ENCODE measurements around the gene RASGRF2.

The RASGRF2 gene

DNA sequence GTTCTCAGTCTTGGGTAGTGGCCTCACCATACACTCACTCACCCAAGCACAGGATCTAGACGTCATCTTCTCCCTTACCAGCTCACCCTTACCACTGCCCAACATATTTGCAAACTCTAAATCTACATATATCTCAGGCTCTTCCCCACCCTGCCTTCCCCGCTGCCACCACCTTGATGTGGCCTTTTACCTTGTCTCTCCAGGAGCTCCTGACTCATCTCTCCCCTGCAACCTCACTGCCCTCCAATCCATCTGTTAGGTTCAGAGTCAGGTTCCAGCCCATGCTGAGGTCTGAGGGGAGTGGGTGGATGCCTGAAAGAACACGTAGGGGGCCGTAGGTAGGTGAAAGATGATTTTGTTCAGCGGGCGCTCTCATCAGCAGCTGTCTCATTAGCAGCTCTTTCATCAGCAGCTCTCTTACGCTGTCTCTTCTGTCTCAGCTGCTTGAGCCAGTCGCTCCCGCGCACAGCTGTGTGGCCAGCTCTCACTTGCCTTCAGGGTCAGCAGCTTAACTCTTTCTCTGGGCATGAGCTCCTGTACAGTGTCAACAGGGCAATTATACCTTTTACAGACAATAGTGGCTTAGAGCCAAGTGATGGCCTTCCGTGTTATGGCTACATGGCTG lies 249.8 kb downstream of the RASGRF2 start:
- Histone ChIP-seq H2BK15ac (replicated peaks; ENCODE audit: low read depth) (no peak overlapping the region), H3K4ac (ENCODE audit: low read depth, low read length) (no peak overlapping the region), H4K5ac (ENCODE audit: low read length) (no peak overlapping the region), H3K79me1 (ENCODE audit: low read length) (no peaks in the 10 kb centered on the region), H3K4me3 (ENCODE audit: low read length) (no peak overlapping the region), H2AK5ac (ENCODE audit: low read length) (no peak overlapping the region), H3K36me3 (ENCODE audit: control insufficient read depth, insufficient read depth, low read length) (no peaks in the 10 kb centered on the region), H3K23ac (ENCODE audit: low read length) (no peak overlapping the region), H3K27me3 (ENCODE audit: insufficient read depth, low read length, poor library complexity) (no peaks in the 10 kb centered on the region), H3K56ac (ENCODE audit: low read length) (no peak overlapping the region), H2BK120ac (ENCODE audit: low read depth, low read length) (no peak overlapping the region), H3K18ac (ENCODE audit: low read length) (no peak overlapping the region), H2BK5ac (ENCODE audit: low read length) (no peak overlapping the region), H3K4me1 (ENCODE audit: control insufficient read depth, low read depth, low read length) (no peaks in the 10 kb centered on the region), H3K4me2 (ENCODE audit: low read length) (no peak overlapping the region), H3K27ac (ENCODE audit: low read depth, low read length) (no peak overlapping the region), H3K79me2 (ENCODE audit: control insufficient read depth, insufficient read depth, low read length) (no peaks in the 10 kb centered on the region), H3K9ac (ENCODE audit: low read length) (no peak overlapping the region), H4K8ac (ENCODE audit: low read depth, low read length) (no peak overlapping the region)
- no CpG with 5 or more reads among the region's 11 CpGs for WGBS (ENCODE audit: extremely low coverage, insufficient coverage, low lambda C conversion rate)
- DNase-seq = no peak

GRCh38 chr5:81212211-81212751 lies 252.1 kb downstream of the RASGRF2 start:
- H3K4me3 ChIP-seq (ENCODE audit: low read length) = no peak overlapping the region
- H3K27me3 ChIP-seq (ENCODE audit: insufficient read depth, low read length, poor library complexity) = no peaks in the 10 kb centered on the region
- H2AK5ac ChIP-seq (ENCODE audit: low read length) = no peak overlapping the region
- H3K36me3 ChIP-seq (ENCODE audit: control insufficient read depth, insufficient read depth, low read length) = no peaks in the 10 kb centered on the region
- no peak overlapping the region for H3K9ac ChIP-seq (ENCODE audit: low read length)
- H3K79me2 ChIP-seq (ENCODE audit: control insufficient read depth, insufficient read depth, low read length) = no peaks in the 10 kb centered on the region
- no peak overlapping the region for H3K27ac ChIP-seq (ENCODE audit: low read depth, low read length)
- no peak overlapping the region for H3K23ac ChIP-seq (ENCODE audit: low read length)
- no CpG with 5 or more reads among the region's 11 CpGs for WGBS (ENCODE audit: extremely low coverage, insufficient coverage, low lambda C conversion rate)
- no peak overlapping the region for H3K4me2 ChIP-seq (ENCODE audit: low read length)
- H3K4me1 ChIP-seq (ENCODE audit: control insufficient read depth, low read depth, low read length) = no peaks in the 10 kb centered on the region
- no peak overlapping the region for H3K18ac ChIP-seq (ENCODE audit: low read length)
- H4K8ac ChIP-seq (ENCODE audit: low read depth, low read length) = no peak overlapping the region
- no peak overlapping the region for H3K56ac ChIP-seq (ENCODE audit: low read length)
- H4K5ac ChIP-seq (ENCODE audit: low read length) = no peak overlapping the region
- no peak overlapping the region for H2BK120ac ChIP-seq (ENCODE audit: low read depth, low read length)
- no peak overlapping the region for H2BK5ac ChIP-seq (ENCODE audit: low read length)
- H3K4ac ChIP-seq (ENCODE audit: low read depth, low read length) = no peak overlapping the region
- no peak for DNase-seq
- no peak overlapping the region for H2BK15ac ChIP-seq (replicated peaks; ENCODE audit: low read depth)
- H3K79me1 ChIP-seq (ENCODE audit: low read length) = no peaks in the 10 kb centered on the region

GRCh38 chr5:81213070-81213469 lies 252.9 kb downstream of the RASGRF2 start:
- Histone ChIP-seq H3K4me1 (ENCODE audit: control insufficient read depth, low read depth, low read length) (no peaks in the 10 kb centered on the region), H3K27ac (ENCODE audit: low read depth, low read length) (no peak overlapping the region), H3K36me3 (ENCODE audit: control insufficient read depth, insufficient read depth, low read length) (no peaks in the 10 kb centered on the region), H2BK15ac (replicated peaks; ENCODE audit: low read depth) (no peak overlapping the region), H2BK120ac (ENCODE audit: low read depth, low read length) (no peak overlapping the region), H2BK5ac (ENCODE audit: low read length) (no peak overlapping the region), H3K18ac (ENCODE audit: low read length) (no peak overlapping the region), H3K9ac (ENCODE audit: low read length) (no peak overlapping the region), H3K23ac (ENCODE audit: low read length) (no peak overlapping the region), H4K8ac (ENCODE audit: low read depth, low read length) (no peak overlapping the region), H4K5ac (ENCODE audit: low read length) (no peak overlapping the region), H3K56ac (ENCODE audit: low read length) (no peak overlapping the region), H3K4me2 (ENCODE audit: low read length) (no peak overlapping the region), H3K79me1 (ENCODE audit: low read length) (no peaks in the 10 kb centered on the region), H3K27me3 (ENCODE audit: insufficient read depth, low read length, poor library complexity) (no peaks in the 10 kb centered on the region), H3K4me3 (ENCODE audit: low read length) (no peak overlapping the region), H3K4ac (ENCODE audit: low read depth, low read length) (no peak overlapping the region), H2AK5ac (ENCODE audit: low read length) (no peak overlapping the region), H3K79me2 (ENCODE audit: control insufficient read depth, insufficient read depth, low read length) (no peaks in the 10 kb centered on the region)
- WGBS (ENCODE audit: extremely low coverage, insufficient coverage, low lambda C conversion rate) = no CpG with 5 or more reads among the region's 3 CpGs
- peak; percentile 41 for DNase-seq

DNA sequence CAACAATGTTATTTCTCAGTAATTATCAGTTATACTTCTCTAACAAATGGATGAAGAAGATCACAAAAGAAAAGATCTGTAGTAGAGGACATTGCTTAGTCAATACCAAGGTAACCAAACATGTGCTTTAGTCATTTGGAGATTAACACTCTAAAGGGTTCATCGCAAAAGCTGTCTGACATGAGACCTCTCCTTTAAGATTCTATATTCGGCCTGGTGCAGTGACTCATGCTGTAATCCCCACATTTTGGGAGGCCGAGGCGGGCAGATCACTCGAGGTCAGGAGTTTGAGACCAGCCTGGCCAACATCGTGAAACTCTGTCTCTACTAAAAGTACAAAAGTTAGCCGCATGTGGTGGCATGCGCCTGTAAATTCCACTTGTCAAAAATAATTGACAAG lies 254.7 kb downstream of the RASGRF2 start:
- Histone ChIP-seq H3K27me3 (ENCODE audit: insufficient read depth, low read length, poor library complexity) (no peaks in the 10 kb centered on the region), H2BK5ac (ENCODE audit: low read length) (no peak overlapping the region), H4K8ac (ENCODE audit: low read depth, low read length) (no peak overlapping the region), H3K4me2 (ENCODE audit: low read length) (no peak overlapping the region), H2BK15ac (replicated peaks; ENCODE audit: low read depth) (no peak overlapping the region), H2BK120ac (ENCODE audit: low read depth, low read length) (no peak overlapping the region), H3K4me3 (ENCODE audit: low read length) (no peak overlapping the region), H3K36me3 (ENCODE audit: control insufficient read depth, insufficient read depth, low read length) (no peaks in the 10 kb centered on the region), H2AK5ac (ENCODE audit: low read length) (no peak overlapping the region), H3K4ac (ENCODE audit: low read depth, low read length) (no peak overlapping the region), H3K79me2 (ENCODE audit: control insufficient read depth, insufficient read depth, low read length) (no peaks in the 10 kb centered on the region), H3K9ac (ENCODE audit: low read length) (no peak overlapping the region), H3K56ac (ENCODE audit: low read length) (no peak overlapping the region), H3K23ac (ENCODE audit: low read length) (no peak overlapping the region), H3K79me1 (ENCODE audit: low read length) (no peaks in the 10 kb centered on the region), H3K4me1 (ENCODE audit: control insufficient read depth, low read depth, low read length) (no peaks in the 10 kb centered on the region), H4K5ac (ENCODE audit: low read length) (no peak overlapping the region), H3K18ac (ENCODE audit: low read length) (no peak overlapping the region), H3K27ac (ENCODE audit: low read depth, low read length) (no peak overlapping the region)
- no CpG with 5 or more reads among the region's 8 CpGs for WGBS (ENCODE audit: extremely low coverage, insufficient coverage, low lambda C conversion rate)
- DNase-seq = no peak

DNA sequence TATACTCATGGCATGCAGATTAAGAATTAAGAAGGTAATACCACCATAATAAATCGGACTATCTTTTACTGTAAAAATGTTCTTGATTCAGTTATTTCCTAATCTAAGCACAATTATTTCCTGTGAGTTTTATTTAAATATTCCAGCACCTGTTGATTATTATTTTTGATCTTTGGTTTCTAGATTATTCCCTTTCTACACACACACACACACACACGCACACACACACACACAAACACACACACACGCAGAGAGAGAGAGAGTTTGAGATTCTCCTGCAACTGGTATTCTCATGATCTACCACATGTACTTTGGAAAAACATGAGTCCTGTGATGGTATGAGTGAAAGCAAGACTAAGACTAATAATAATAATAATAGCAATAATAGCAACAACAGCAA lies 256.0 kb downstream of the RASGRF2 start:
- H4K8ac ChIP-seq (ENCODE audit: low read depth, low read length) = no peak overlapping the region
- no peaks in the 10 kb centered on the region for H3K4me1 ChIP-seq (ENCODE audit: control insufficient read depth, low read depth, low read length)
- H2BK15ac ChIP-seq (replicated peaks; ENCODE audit: low read depth) = no peak overlapping the region
- H3K27ac ChIP-seq (ENCODE audit: low read depth, low read length) = no peak overlapping the region
- H3K56ac ChIP-seq (ENCODE audit: low read length) = no peak overlapping the region
- no peak overlapping the region for H2BK120ac ChIP-seq (ENCODE audit: low read depth, low read length)
- H2AK5ac ChIP-seq (ENCODE audit: low read length) = no peak overlapping the region
- no peaks in the 10 kb centered on the region for H3K79me2 ChIP-seq (ENCODE audit: control insufficient read depth, insufficient read depth, low read length)
- no peak overlapping the region for H3K23ac ChIP-seq (ENCODE audit: low read length)
- H3K9ac ChIP-seq (ENCODE audit: low read length) = no peak overlapping the region
- no peak overlapping the region for H3K4me2 ChIP-seq (ENCODE audit: low read length)
- no peaks in the 10 kb centered on the region for H3K27me3 ChIP-seq (ENCODE audit: insufficient read depth, low read length, poor library complexity)
- H3K4ac ChIP-seq (ENCODE audit: low read depth, low read length) = no peak overlapping the region
- H3K36me3 ChIP-seq (ENCODE audit: control insufficient read depth, insufficient read depth, low read length) = no peaks in the 10 kb centered on the region
- H3K79me1 ChIP-seq (ENCODE audit: low read length) = no peaks in the 10 kb centered on the region
- no CpG with 5 or more reads among the region's 3 CpGs for WGBS (ENCODE audit: extremely low coverage, insufficient coverage, low lambda C conversion rate)
- no peak overlapping the region for H2BK5ac ChIP-seq (ENCODE audit: low read length)
- no peak overlapping the region for H3K4me3 ChIP-seq (ENCODE audit: low read length)
- no peak overlapping the region for H3K18ac ChIP-seq (ENCODE audit: low read length)
- H4K5ac ChIP-seq (ENCODE audit: low read length) = no peak overlapping the region
- DNase-seq = no peak

- no CpG with 5 or more reads among the region's 3 CpGs for WGBS (ENCODE audit: extremely low coverage, insufficient coverage, low lambda C conversion rate)
- no peak overlapping the region for H4K8ac ChIP-seq (ENCODE audit: low read depth, low read length)
- H3K4ac ChIP-seq (ENCODE audit: low read depth, low read length) = no peak overlapping the region
- no peak overlapping the region for H2BK15ac ChIP-seq (replicated peaks; ENCODE audit: low read depth)
- no peak overlapping the region for H3K27ac ChIP-seq (ENCODE audit: low read depth, low read length)
- H3K36me3 ChIP-seq (ENCODE audit: control insufficient read depth, insufficient read depth, low read length) = no peaks in the 10 kb centered on the region
- H2BK120ac ChIP-seq (ENCODE audit: low read depth, low read length) = no peak overlapping the region
- no peaks in the 10 kb centered on the region for H3K79me1 ChIP-seq (ENCODE audit: low read length)
- H3K79me2 ChIP-seq (ENCODE audit: control insufficient read depth, insufficient read depth, low read length) = no peaks in the 10 kb centered on the region
- no peak overlapping the region for H4K5ac ChIP-seq (ENCODE audit: low read length)
- no peak overlapping the region for H2AK5ac ChIP-seq (ENCODE audit: low read length)
- H3K4me1 ChIP-seq (ENCODE audit: control insufficient read depth, low read depth, low read length) = no peaks in the 10 kb centered on the region
- no peak overlapping the region for H3K56ac ChIP-seq (ENCODE audit: low read length)
- DNase-seq = no peak
- no peaks in the 10 kb centered on the region for H3K27me3 ChIP-seq (ENCODE audit: insufficient read depth, low read length, poor library complexity)
- H3K4me2 ChIP-seq (ENCODE audit: low read length) = no peak overlapping the region
- H3K9ac ChIP-seq (ENCODE audit: low read length) = no peak overlapping the region
- no peak overlapping the region for H3K18ac ChIP-seq (ENCODE audit: low read length)
- no peak overlapping the region for H3K23ac ChIP-seq (ENCODE audit: low read length)
- H2BK5ac ChIP-seq (ENCODE audit: low read length) = no peak overlapping the region
- H3K4me3 ChIP-seq (ENCODE audit: low read length) = no peak overlapping the region
These were observed 259.2 kb downstream of the RASGRF2 start for GRCh38 chr5:81219389-81219788.

All from mesendoderm (in vitro differentiated cells).